Heart right ventricle (tissue), 16 donors: Measurements from ENCODE around the gene ZNF385A. TPM values are rescaled to one million over a fixed set of nuclear protein-coding genes. Genes with fewer than 3 reads are reported as not detected.

Source experiments
- ATAC-seq, 8 donors: fragments of 200-7000 bp; cut with Tn5 transposase; one replicate each; pipeline ENCODE4 v1.9.1; 2020; ENCODE audit warnings: mild to moderate bottlenecking in 8 of 8, moderate library complexity in 8 of 8, moderate number of reproducible peaks in 1 of 8
- DNase-seq, 2 donors: peaks; one replicate each; pipeline ENCODE4 v3.0.0-alpha.2; 2020
- H3K27ac ChIP-seq, 10 donors: fragments of 200-600 bp; sonication (generic) in 2 of 10; one replicate each; pipeline versions ENCODE4 v1.5.0 to v1.8.0; 2020 to 2022; ENCODE audit warnings: mild to moderate bottlenecking in 3 of 10
- H3K27me3 ChIP-seq, 7 donors: fragments of 200-600 bp; one replicate each; pipeline ENCODE4 v1.8.0; 2021 to 2022; ENCODE audit warnings: mild to moderate bottlenecking in 2 of 7
- H3K36me3 ChIP-seq, 9 donors: fragments of 200-600 bp; sonication (generic) in 1 of 9; one replicate each; pipeline versions ENCODE4 v1.5.0 to v1.8.0; 2020 to 2022; ENCODE audit warnings: mild to moderate bottlenecking in 2 of 9
- H3K4me1 ChIP-seq, 9 donors: fragments of 200-600 bp; sonication (generic) in 1 of 9; one replicate each; pipeline versions ENCODE4 v1.5.0 to v1.8.0; 2020 to 2022; ENCODE audit warnings: mild to moderate bottlenecking in 4 of 9
- H3K4me3 ChIP-seq, 10 donors: fragments of 200-600 bp; sonication (generic) in 2 of 10; one replicate each; pipeline versions ENCODE4 v1.5.0 to v1.8.0; 2020 to 2022; ENCODE audit warnings: mild to moderate bottlenecking in 7 of 10, moderate library complexity in 2 of 10
- H3K9me3 ChIP-seq, 11 donors: fragments of 200-600 bp in 10 of 11; sonication (generic) in 2 of 11; one replicate each; pipeline versions ENCODE4 v1.5.0 to v1.8.0; 2013 to 2022; ENCODE audit warnings: mild to moderate bottlenecking in 2 of 11, control low read depth in 1 of 11, moderate library complexity in 1 of 11
- CTCF ChIP-seq, 9 donors: fragments of 200-600 bp; sonication (generic) in 2 of 9; IDR thresholded peaks; one replicate each; pipeline versions ENCODE4 v1.5.0 to v1.8.0; 2021 to 2022; ENCODE audit warnings: antibody characterized with exemption in 9 of 9, mild to moderate bottlenecking in 5 of 9, moderate library complexity in 1 of 9
- WGBS, 2 donors: extraction: QIAGEN DNeasy Blood & Tissue Kit; methylation state at CpG; one replicate each; pipeline ENCODE4 v1.1.7; 2013; ENCODE audit warnings: inconsistent platforms in 1 of 2; 5-methylcytosine and 5-hydroxymethylcytosine counted together
- intact Hi-C, 10 donors: fragments of 100-400 bp; cut with DNase I; formaldehyde crosslinking; loops; one replicate each; pipeline versions ENCODE4 v1.11.1 to v1.14.2; 2022
- polyA plus RNA-seq, 2 donors: library from polyadenylated mRNA; stranded (reverse); fragments of 200-250 nt; gene quantifications; one replicate each; pipeline ENCODE4 v1.2.3, GENCODE V29; 2013
- total RNA-seq, 10 donors: library from RNA; stranded (reverse); fragmentation: NEBNext Ultra II Directional in 3 of 10; extraction: Animal tissue kit (Norgen Biotek cat#: 25700) in 3 of 10; gene quantifications; one replicate each; pipeline versions ENCODE4 v1.2.1 to v1.2.4, GENCODE V29; 2021 to 2023
- donor health status: Arrhythmogenic right ventricular cardiomyopathy.
- donor health status: ischemic (EF 13 %, LVEDD 7.1; RV severe dilation, severe dysfunction).
- donor health status: healthy with polysubstance abuse.
- donor health status: DM: no; HTN: yes; CAD: no.
- donor health status: DM: no; HTN: no; CAD: no.
- donor health status: ischemic (EF 25% LVEDD 6.9; RV normal size, moderate dysfunction).
- donor health status: ischemic (EF 25% LVEDD 5.7; RV mildly dilated, moderate dysfunction).
- donor health status: healthy.
- donor health status: DM: yes; HTN: yes; CAD: no.
- donor health status: Ischemic cardiomyopathy.
- donor health status: ischemic (EF 35%, LVEDD 5.7; RV mildly dilated, moderate dysfunction).
- donor health status: nonischemic (EF 11% LVEDD 7.7; RV severe dilation, severe dysfunction).
- donor health status: DM: yes; HTN: yes; CAD: no.
- donor health status: PGD.
- donor health status: ischemic (EF 29% LVEDD 5.4; RV normal size, mild dysfunction).
- donor health status: nonischemic (EF 23%, LVEDD 6.1; RV moderate dilation, normal function).

The ZNF385A gene
- total and polyA plus RNA-seq, 12 donors = 3.8 to 19.1 (median 5.8) TPM

- Histone ChIP-seq H3K4me3 (no peak overlapping the region), H3K9me3 (no peaks in the 10 kb centered on the region), H3K27me3 (no peaks in the 10 kb centered on the region), H3K4me1 (peaks cover 0 to 13% (median 7%) of the 10 kb centered on the region in 9 donors), H3K36me3 (peaks cover 0 to 98% (median 59%) of the 10 kb centered on the region in 9 donors), H3K27ac (no peak overlapping the region)
- no peak for TF ChIP-seq CTCF (IDR thresholded peaks at IDR 0.05)
- WGBS, 2 donors = 96 to 99% methylated on average over 2 of the region's 2 CpGs
- intact Hi-C loops = loop anchor here in 1 of 10 donors (1.0 to 2.0 kb wide), 2 partner anchors 39 to 44 kb away; no protein-coding TSS in a partner anchor
- no peak for ATAC-seq
- DNase-seq = no peak
Measured at GRCh38 chr12:54398218-54398617, 13.7 kb upstream of the ZNF385A start.

GRCh38 chr12:54397157-54397556 lies 12.6 kb upstream of the ZNF385A start:
- no peaks in the 10 kb centered on the region for H3K27me3 ChIP-seq
- no peaks in the 10 kb centered on the region for H3K9me3 ChIP-seq
- H3K4me3 ChIP-seq = no peak overlapping the region
- no peak for DNase-seq
- ATAC-seq = no peak
- H3K36me3 ChIP-seq = peaks cover 0 to 98% (median 50%) of the 10 kb centered on the region in 9 donors
- no peak overlapping the region for H3K27ac ChIP-seq
- peaks cover 0 to 22% (median 7%) of the 10 kb centered on the region in 9 donors for H3K4me1 ChIP-seq
- WGBS, 2 donors = 87 to 90% methylated on average over 1 of the region's 1 CpG
- intact Hi-C loops = no loop called here
- no peak for TF ChIP-seq CTCF (IDR thresholded peaks at IDR 0.05)

DNA sequence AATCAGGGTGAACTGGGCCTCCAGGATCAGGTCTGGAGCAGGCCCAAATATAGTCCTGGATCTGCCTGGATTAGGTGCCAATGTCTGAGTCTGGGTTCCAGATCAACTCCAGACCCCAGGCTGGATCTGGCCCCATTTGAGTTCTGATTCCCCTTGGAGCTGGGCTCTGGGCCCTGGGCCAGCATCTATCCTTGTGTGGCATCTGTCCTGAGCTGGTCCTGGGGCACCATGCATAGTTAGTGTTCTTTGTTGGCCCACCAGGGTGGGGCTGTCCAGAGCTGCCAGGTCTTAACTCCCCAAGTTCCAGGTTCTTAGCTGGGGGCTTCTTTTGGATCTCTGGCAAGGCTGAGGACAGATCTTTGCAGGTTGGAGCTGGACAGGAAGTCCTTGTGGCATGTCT lies 11.0 kb upstream of the ZNF385A start:
- TF ChIP-seq CTCF (IDR thresholded peaks at IDR 0.05) = no peak
- peaks cover 0 to 86% (median 35%) of the 10 kb centered on the region in 9 donors for H3K36me3 ChIP-seq

DNA sequence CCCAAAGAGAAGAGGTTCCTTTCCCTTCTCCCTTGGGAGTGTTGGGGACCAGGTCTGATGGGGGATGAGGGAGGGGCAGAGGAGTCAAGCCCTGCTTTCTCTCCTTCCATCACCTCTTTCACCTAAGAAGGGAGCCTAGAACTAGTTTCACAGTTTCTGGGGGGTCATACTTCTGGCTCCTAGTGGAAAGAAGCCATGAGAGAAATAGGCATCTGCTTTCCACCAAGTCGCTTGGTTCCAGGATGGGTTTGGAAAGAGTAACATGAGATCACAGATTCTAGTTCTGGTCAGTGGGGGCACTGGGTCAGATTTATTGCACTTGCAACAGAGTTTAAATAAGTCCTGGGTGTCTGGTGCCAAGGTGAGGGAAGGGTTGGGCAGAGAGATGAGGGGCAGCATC lies 10.5 kb upstream of the ZNF385A start:
- H3K9me3 ChIP-seq = no peaks in the 10 kb centered on the region
- intact Hi-C loops = no loop called here
- no peak for TF ChIP-seq CTCF (IDR thresholded peaks at IDR 0.05)
- WGBS, 2 donors = 91 to 94% methylated on average over 1 of the region's 1 CpG
- peaks cover 0 to 80% (median 30%) of the 10 kb centered on the region in 9 donors for H3K36me3 ChIP-seq
- no peak for DNase-seq
- H3K4me3 ChIP-seq = no peak overlapping the region
- H3K27ac ChIP-seq = no peak overlapping the region
- peaks cover 0 to 37% (median 7%) of the 10 kb centered on the region in 9 donors for H3K4me1 ChIP-seq
- no peaks in the 10 kb centered on the region for H3K27me3 ChIP-seq
- no peak for ATAC-seq

More for the DNA sequence above, 11.0 kb upstream of the ZNF385A start:
- intact Hi-C loops = no loop called here
- peaks cover 0 to 37% (median 7%) of the 10 kb centered on the region in 9 donors for H3K4me1 ChIP-seq
- no peak for ATAC-seq
- no peaks in the 10 kb centered on the region for H3K27me3 ChIP-seq
- H3K4me3 ChIP-seq = no peak overlapping the region
- H3K27ac ChIP-seq = no peak overlapping the region
- DNase-seq = no peak
- no peaks in the 10 kb centered on the region for H3K9me3 ChIP-seq
